GDM1 (cell line): ENCODE data around the gene ANKMY2.
"Not testable (repeated sequence)": the region's sequence is repeated elsewhere in the genome, so short reads cannot be mapped to it uniquely, and the experiment has no call there.

ENCODE experiments used
- DNase-seq: peaks from one replicate; lab custom pipeline; 2025; lab: John Stamatoyannopoulos, UW

Gene ANKMY2

GRCh38 chr7:16626388-16626787 lies 19.2 kb downstream of the ANKMY2 start:
- no peak for DNase-seq

- DNase-seq = no peak
These were observed 25.6 kb downstream of the ANKMY2 start for GRCh38 chr7:16619979-16620408.

- no peak for DNase-seq
These were observed 29.0 kb downstream of the ANKMY2 start for GRCh38 chr7:16616542-16616941.

DNA sequence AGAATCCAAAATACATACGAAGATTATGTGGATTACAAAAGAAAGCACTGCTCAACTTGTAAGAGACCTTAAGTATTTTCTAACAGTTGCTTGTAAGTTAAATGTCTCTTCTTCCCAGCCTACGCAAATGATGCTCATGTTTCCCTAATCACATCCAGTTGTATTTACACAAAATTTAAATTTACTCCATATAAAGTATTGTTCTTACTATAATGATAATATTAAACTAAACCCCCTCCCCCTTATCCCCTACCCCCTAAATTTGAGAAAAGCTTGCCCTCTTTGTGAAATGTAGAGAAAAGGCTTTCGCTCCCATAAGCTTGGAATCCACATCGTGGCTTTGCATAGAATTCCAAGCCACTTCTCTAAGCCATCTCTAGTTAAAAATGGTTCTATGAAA lies 29.4 kb downstream of the ANKMY2 start:
- no peak for DNase-seq

- no peak for DNase-seq
These were observed 30.3 kb downstream of the ANKMY2 start for GRCh38 chr7:16615228-16615627.

DNA sequence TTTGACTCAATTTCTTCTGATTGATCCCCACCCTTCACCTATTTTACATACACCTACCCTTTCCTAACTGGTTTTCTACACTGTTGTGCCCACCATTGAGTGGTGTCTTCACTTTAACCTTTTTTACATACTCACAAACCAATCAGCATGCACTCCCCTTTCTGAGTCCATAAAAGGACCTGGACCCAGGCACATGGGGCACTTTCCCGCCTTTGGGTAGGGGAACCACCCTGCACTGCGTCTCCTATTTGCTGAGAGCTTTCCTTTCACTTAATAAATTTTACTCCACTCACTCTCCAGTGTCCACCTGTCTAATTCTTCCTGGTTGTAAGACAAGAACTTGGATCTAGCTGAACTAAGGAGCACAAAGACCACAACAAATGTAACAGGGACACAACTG lies 33.8 kb downstream of the ANKMY2 start:
- DNase-seq = no peak

DNA sequence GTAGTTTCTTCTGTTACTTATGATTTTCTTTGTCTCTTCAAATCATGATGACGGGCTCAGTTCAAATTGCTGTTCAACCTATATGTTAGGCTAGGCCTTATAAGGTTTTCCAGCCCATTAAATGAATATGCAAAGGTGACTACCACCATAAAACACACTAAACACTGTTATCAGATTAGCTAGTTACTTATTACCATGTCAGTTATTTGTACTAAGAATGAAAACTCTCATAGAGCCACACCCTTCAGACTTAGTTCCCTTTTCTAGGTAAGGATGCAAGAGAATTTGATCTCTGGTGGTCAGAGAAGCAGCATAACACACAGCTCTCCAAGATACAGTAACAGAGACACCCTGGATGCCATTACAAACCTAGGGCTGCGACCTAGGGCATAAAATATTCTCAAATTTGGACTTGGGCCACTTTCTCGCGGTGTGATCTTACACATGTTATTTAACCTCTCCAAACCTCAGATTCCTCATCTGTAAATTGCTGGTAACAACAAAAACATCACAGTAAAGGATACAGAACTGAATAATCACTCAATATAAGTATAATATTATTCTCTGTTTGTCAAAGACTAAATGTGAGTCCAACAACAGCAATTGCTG lies 35.6 kb downstream of the ANKMY2 start:
- DNase-seq = no peak

GRCh38 chr7:16606704-16607103 lies 38.9 kb downstream of the ANKMY2 start:
- no peak for DNase-seq

- DNase-seq = no peak
These were observed 41.5 kb downstream of the ANKMY2 start for GRCh38 chr7:16604054-16604453.

- no peak for DNase-seq
These were observed 41.9 kb downstream of the ANKMY2 start for GRCh38 chr7:16603633-16604032.

DNA sequence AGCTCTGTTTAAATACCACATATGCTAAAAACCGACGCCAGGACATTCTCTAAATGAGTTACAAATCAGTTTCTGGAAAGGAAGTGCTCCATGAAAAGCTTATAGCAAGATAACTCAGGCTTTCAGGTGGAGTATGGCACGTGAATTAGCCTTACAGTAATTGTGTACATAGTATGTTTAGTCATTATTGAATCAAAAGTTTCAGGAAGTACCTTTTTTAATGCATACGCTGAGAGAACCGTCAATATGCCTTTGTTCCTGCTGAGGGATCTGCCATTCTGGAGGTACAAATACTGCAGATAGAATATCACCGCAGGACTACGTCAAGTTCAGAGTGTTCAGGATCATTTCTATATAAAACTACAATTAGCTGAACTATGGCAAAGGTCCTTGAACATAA lies 45.7 kb downstream of the ANKMY2 start:
- no peak for DNase-seq

DNA sequence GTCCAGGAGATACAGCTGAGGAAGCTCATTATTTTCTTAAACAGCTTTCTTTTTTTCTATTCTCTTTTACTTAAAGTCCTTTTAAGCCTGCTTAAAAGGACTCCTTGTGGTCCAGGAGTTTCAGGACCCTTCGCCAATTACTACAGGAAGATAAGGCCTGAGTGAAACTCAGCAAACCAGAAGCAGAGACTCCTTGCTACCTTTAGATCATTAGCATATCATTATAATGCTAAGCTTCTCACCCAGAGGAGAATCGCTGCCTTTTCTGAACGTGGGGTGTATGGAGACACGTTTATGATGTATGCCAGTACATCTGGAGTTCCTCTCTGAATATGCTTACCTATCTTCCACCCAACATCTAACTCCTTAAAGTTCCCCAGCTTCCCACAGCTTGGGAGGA lies 47.5 kb downstream of the ANKMY2 start:
- no peak for DNase-seq

DNA sequence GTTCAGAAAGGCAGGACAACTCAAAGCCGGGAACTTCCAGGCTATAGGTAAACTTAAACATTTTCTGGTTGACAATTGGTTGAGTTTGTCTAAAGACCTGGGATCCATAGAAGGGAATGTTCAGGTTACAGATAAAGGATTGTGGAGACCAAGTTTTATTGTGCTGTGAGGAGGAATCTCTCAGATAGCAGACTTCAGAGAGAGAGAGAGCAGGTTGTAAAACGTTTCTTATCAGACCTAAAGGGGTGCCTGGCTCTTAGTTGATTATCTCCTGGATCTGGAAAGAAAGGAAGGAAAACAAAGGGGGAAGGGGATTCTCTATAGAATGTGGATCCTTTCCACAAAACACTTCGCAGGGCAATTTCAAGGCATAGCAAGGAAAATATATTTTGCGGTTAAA lies 50.0 kb downstream of the ANKMY2 start:
- not testable (repeated sequence) for DNase-seq

DNA sequence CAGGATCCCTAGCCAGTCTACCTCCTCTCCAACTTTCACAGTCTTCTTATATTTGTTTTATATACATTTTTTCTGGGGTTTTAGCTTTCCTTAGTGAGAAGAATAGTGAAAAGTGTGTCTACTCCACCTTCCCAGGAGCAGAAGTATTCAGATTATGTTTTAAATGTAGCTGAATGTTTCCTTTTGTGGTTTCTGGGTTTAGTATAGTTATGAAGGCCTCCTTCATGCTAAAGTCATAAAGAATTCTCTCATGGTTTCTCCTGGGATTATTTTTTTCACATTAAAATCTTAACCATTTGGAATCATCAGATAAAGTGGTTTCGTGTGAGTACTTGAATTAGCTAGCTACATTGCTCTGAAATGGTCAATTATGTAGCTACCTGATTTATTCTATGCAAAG lies 50.9 kb downstream of the ANKMY2 start:
- no peak for DNase-seq

- no peak for DNase-seq
These were observed 51.5 kb downstream of the ANKMY2 start for GRCh38 chr7:16594061-16594460.

- DNase-seq = no peak
These were observed 53.2 kb downstream of the ANKMY2 start for GRCh38 chr7:16592395-16592794.

DNA sequence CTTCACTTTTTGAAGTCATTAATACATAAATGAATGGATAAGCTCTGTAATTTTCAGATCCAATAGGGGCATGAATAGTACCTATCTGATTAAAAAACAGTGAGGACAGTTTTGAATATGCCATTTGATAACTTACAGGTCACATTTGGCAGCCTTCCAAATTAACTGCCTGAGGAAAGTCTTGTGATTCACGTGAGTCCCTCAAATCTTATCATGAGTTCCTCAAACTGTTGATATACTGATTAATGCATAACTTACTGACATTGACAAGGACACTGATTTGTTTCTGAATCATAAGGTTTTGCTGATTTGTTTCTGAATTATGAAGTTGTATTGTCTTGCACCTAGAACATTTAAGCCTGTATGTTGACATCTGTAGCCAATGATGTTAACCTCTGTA lies 55.1 kb downstream of the ANKMY2 start:
- DNase-seq = no peak

- no peak for DNase-seq
These were observed 55.7 kb downstream of the ANKMY2 start for GRCh38 chr7:16589881-16590280.

DNA sequence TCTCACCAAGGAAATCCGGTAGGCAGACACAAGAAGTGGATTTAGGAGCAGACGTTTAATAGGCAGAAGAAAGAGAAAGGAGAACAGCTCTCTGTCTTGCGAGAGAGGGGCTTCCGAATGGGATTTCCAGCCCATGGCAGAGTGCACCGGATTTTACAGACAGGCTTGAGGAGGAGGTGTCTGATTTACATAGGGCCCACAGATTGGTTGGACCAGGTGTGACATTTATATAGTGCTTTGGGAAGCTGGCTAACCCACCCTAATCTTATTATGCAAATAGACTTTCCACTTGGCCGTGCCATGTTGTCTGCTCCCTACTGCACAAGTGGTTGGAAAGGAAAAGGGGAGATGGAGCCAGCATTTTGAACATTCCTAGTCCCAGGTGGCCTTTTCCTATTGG lies 57.8 kb downstream of the ANKMY2 start:
- DNase-seq = no peak

GRCh38 chr7:16587129-16587528 lies 58.4 kb downstream of the ANKMY2 start:
- DNase-seq = no peak

- no peak for DNase-seq
These were observed 59.3 kb downstream of the ANKMY2 start for GRCh38 chr7:16586081-16586874.

DNA sequence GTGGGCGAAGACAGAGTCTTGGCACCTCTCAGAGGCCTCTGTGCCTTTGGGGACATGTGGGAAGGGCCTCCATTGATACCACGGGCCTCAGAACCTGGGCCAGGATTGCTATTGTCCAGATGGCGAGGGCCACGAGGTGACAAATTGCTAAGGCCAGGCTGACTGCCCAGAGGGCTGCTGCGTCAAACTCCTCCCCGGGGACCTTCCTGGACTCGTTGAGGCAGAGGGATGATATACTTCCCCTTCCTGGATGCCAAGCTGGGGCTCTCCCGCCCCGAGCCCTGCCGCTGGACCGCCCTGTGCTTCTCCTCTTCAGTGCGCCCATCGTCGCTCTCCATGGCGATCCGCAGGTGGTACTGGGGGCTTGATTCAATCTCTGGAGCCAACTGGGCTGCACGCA lies 60.0 kb downstream of the ANKMY2 start:
- no peak for DNase-seq

DNA sequence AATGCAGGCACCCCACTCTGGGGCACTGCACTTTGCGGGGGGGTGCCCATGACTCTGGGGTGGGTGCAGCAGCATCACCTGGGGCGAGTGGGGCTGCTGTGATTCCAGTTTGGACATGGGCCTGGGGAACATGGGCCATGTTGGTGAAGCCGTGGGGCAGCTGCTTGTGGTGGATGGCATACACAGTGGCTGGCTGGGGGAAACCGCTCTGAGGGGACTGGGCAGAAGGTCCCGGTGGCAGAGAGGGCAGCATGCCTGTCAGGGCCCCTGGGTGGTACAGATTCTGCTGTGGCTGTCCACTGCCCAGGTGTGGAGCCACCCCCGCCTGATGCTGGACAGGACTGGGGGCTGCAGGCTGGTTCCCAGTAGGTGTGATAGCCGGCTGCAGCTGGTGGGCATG lies 61.7 kb downstream of the ANKMY2 start:
- no peak for DNase-seq

DNA sequence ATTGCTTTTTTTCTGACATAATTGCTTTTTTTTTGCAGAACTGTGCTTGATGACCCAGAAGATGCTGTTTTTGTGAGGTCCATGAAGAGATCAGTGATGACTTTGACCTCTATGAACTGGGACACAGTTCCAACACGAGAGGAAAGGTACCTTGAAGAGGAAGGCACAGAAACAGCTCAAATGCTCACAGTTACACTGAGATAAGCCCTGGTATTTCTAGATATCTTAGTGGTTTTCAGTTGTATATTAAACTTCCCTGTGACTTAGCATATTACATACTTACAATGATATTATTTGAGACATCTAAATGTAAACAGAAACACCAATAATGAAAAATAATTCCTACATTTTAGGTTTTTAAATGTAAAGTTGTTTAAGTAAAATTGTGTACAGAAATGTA lies 64.3 kb downstream of the ANKMY2 start:
- DNase-seq = no peak
